ENCODE data around the gene RNF10. TPM values are rescaled to one million over a fixed set of nuclear protein-coding genes. Genes with fewer than 3 reads are reported as not detected.
"Not testable (repeated sequence)": the region's sequence is repeated elsewhere in the genome, so short reads cannot be mapped to it uniquely, and the experiment has no call there.

The RNF10 gene
- total and polyA plus RNA-seq, 11 donors: 165 to 490 (median 278) TPM

DNA sequence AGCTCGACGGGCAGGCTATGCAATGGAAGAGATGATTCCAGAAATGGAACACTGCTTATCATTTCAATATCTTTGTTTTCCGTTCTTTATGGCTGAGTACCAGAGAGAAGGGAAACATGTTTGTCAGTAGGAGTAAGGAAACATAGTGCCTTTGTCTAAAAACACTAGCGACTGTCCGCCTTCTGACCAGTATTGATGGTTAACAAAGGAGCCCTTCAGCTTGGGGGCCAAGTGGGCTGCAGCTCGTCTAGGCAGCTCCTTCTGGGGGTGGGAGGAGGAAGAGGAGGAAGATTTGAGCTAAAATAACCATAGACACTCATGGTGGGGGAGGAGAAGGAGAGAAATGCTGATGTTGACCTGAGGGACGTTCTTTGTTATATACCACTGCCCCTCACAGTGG lies 20.2 kb upstream of the RNF10 start:
- peaks cover 0 to 95% (median 75%) of the 10 kb centered on the region in 9 donors for H3K36me3 ChIP-seq
- H3K4me1 ChIP-seq: no peaks in the 10 kb centered on the region
- DNase-seq (no peak), ATAC-seq (no peak)
- intact Hi-C loops (cut with DNase I): no loop called here
- WGBS, 4 donors: 83 to 91% (median 87%) methylated on average over 7 of the region's 7 CpGs
- no peaks in the 10 kb centered on the region for H3K27me3 ChIP-seq
- H3K9me3 ChIP-seq: no peaks in the 10 kb centered on the region
- H3K27ac ChIP-seq: no peak overlapping the region
- TF ChIP-seq POLR2A (IDR thresholded peaks at IDR 0.05): no peak
- TF ChIP-seq, protein P1, sequence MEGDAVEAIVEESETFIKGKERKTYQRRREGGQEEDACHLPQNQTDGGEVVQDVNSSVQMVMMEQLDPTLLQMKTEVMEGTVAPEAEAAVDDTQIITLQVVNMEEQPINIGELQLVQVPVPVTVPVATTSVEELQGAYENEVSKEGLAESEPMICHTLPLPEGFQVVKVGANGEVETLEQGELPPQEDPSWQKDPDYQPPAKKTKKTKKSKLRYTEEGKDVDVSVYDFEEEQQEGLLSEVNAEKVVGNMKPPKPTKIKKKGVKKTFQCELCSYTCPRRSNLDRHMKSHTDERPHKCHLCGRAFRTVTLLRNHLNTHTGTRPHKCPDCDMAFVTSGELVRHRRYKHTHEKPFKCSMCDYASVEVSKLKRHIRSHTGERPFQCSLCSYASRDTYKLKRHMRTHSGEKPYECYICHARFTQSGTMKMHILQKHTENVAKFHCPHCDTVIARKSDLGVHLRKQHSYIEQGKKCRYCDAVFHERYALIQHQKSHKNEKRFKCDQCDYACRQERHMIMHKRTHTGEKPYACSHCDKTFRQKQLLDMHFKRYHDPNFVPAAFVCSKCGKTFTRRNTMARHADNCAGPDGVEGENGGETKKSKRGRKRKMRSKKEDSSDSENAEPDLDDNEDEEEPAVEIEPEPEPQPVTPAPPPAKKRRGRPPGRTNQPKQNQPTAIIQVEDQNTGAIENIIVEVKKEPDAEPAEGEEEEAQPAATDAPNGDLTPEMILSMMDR (IDR thresholded peaks at IDR 0.05): no peak
- no peak overlapping the region for H3K4me3 ChIP-seq

DNA sequence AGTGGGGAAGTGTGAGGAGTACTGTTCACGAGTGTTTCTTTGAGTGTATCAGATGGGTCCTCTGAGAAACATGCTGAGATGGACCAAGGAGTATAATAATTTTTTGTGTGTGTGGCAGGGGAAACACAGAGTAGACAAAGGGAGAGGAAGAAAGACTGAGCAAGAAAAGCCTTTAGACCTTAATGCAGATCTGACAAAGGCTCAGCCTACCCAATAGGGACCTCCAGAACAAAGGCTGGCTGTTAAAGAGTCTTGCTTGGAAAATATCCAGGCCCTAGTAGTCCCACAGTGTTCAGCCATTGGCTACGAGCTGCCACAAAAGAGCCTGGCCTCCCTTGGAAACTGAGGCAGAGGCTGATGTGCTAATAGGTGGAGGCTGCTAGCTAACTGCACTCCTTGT lies 18.7 kb upstream of the RNF10 start:
- TF ChIP-seq, protein P1 (IDR thresholded peaks at IDR 0.05): no peak
- TF ChIP-seq POLR2A (IDR thresholded peaks at IDR 0.05): no peak
- DNase-seq (no peak), ATAC-seq (no peak)
- Histone ChIP-seq H3K9me3 (no peaks in the 10 kb centered on the region), H3K36me3 (peaks cover 0 to 94% (median 66%) of the 10 kb centered on the region in 9 donors), H3K4me1 (no peaks in the 10 kb centered on the region), H3K4me3 (no peak overlapping the region), H3K27ac (no peak overlapping the region), H3K27me3 (no peaks in the 10 kb centered on the region)
- WGBS, 4 donors: 83 to 92% (median 88%) methylated on average over 2 of the region's 2 CpGs
- intact Hi-C loops (cut with DNase I): no loop called here

DNA sequence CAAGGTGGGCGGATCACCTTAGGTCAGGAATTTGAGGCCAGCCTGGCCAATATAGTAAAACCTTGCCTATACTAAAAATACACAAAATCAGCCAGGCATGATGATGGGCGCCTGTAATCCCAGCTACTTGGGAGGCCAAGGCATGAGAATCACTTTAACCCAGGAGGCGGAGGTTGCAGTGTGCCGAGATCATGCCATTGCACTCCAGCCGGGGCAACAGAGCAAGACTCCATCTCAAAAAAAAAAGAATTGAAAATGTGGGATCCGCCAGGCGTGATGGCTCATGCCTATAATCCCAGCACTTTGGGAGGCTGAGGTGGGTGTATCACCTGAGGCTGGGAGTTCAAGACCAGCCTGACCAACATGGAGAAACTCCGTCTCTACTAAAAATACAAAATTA lies 14.8 kb upstream of the RNF10 start:
- intact Hi-C loops (cut with DNase I); H3K27ac ChIP-seq; H3K4me3 ChIP-seq; DNase-seq; H3K9me3 ChIP-seq; ATAC-seq; H3K27me3 ChIP-seq; H3K4me1 ChIP-seq: not testable (repeated sequence)
- 97 to 98% (median 98%) methylated on average over 8 of the region's 8 CpGs for WGBS, 4 donors
- H3K36me3 ChIP-seq: peaks cover 0 to 78% (median 47%) of the 10 kb centered on the region in 9 donors

DNA sequence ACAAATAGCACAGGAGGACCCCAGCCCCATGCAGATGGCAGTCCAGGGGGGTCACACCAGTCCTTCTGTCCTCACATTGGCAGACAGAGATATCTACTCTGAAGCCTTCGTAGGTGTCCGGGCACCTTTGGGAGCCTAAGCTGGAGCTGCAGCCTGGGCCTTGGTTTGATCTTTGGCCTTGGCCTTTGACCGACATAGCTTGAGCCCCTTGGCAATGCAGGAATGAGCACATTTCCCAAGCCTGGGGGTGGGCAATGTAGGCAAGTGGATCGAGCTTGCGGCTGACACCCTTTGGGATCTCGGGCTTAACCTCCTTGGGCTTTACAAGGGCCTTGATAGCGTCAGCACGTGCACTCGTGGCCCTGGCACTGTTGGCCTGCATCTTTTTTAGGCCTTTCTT lies 11.6 kb upstream of the RNF10 start:
- no peak for DNase-seq
- Histone ChIP-seq H3K36me3 (peaks cover 0 to 55% (median 17%) of the 10 kb centered on the region in 9 donors), H3K9me3 (no peaks in the 10 kb centered on the region), H3K4me1 (peaks cover 0 to 5% (median 0%) of the 10 kb centered on the region in 12 donors), H3K27ac (no peak overlapping the region), H3K27me3 (no peaks in the 10 kb centered on the region), H3K4me3 (no peak overlapping the region)
- no peak for ATAC-seq
- intact Hi-C loops (cut with DNase I): loop anchor here in 1 of 10 donors (10.0 kb wide), 1 partner anchor 52 kb away; no protein-coding TSS in a partner anchor
- 89 to 92% (median 90%) methylated on average over 8 to 9 of the region's 9 CpGs for WGBS, 4 donors
- no peak for TF ChIP-seq POLR2A (IDR thresholded peaks at IDR 0.05)
- TF ChIP-seq, protein P1 (IDR thresholded peaks at IDR 0.05): no peak

All from heart left ventricle (tissue), 16 donors.